Activated T-helper 17 cell treated with anti-CD3 and anti-CD28 coated beads, Interleukin-2, amount 50 U/mL, for 72 hours (primary cell): ENCODE measurements around the gene USP8. TPM values are rescaled to one million over a fixed set of nuclear protein-coding genes. Genes with fewer than 3 reads are reported as not detected.

ENCODE experiments used
- ATAC-seq: fragments of 150-1000 bp; cut with Tn5 transposase; replicated peaks from 2 replicates; pipeline ENCODE4 v1.10.0; 2021; ENCODE audit warnings: mild to moderate bottlenecking, moderate library complexity
- H3K27ac Mint-ChIP-seq: one replicate; pipeline ENCODE4 v1.8.0; 2022; ENCODE audit warnings: mixed read lengths
- H3K27me3 Mint-ChIP-seq: one replicate; pipeline ENCODE4 v1.8.0; 2022; ENCODE audit warnings: mixed read lengths
- H3K36me3 Mint-ChIP-seq: one replicate; pipeline ENCODE4 v1.8.0; 2022; ENCODE audit warnings: low read depth, mild to moderate bottlenecking, mixed read lengths
- H3K4me1 Mint-ChIP-seq: one replicate; pipeline ENCODE4 v1.8.0; 2022; ENCODE audit warnings: mixed read lengths
- H3K4me3 Mint-ChIP-seq: one replicate; pipeline ENCODE4 v1.8.0; 2022; ENCODE audit warnings: mild to moderate bottlenecking, mixed read lengths
- H3K9me3 Mint-ChIP-seq: one replicate; pipeline ENCODE4 v1.8.0; 2022; ENCODE audit warnings: mixed read lengths
- total RNA-seq, 2 donors: library from RNA; stranded (reverse); gene quantifications; one replicate each; pipeline ENCODE4 v1.2.3, GENCODE V29; 2022

The USP8 gene
- total RNA-seq, 2 donors from 2014 or later: 60.2 to 60.6 TPM

DNA sequence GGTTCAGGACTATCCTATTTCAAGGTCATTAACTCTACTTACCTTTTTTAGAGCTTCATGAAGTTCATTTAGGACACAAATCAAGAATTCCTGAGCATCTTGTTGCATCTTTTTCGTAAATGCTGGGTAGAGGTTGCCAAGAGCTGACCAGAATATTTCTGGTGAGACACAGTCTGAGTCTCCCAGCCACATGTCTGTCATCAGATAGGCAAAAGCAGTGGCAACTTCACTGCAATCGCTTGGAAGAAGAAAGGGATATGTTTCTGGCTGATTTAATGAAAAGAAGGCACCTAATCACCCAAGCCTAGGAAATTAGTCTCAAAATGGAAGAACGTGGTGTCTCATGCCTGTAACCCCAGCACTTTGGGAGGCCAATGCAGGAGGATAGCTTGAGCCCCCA, 119.4 kb downstream of the USP8 start:
- H3K4me1 Mint-ChIP-seq: no peaks in the 10 kb centered on the region
- no peak for ATAC-seq
- no peak overlapping the region for H3K4me3 Mint-ChIP-seq
- no peak overlapping the region for H3K27ac Mint-ChIP-seq
- no peaks in the 10 kb centered on the region for H3K36me3 Mint-ChIP-seq
- H3K9me3 Mint-ChIP-seq: no peaks in the 10 kb centered on the region
- H3K27me3 Mint-ChIP-seq: peaks cover 9% of the 10 kb centered on the region

DNA sequence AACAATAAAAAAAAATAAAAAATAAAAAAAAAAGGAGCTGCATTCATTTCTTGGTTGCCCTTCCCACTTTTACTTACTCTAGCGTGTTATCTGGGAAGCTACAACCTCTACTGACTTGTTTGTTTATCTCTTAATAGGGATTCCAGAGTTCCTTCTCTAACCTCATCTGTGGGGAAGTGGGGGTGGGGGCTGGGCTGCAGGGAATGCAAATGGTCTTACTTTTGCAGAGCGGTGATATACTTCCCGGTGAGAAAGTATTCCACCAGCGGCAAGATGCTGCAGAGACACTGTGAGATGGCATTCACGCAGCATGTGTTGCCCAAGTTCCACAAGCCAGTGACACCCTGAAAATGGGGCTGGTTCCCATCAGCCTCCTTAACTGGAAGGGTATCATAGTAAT, 120.2 kb downstream of the USP8 start:
- Mint-ChIP-seq H3K9me3 (no peaks in the 10 kb centered on the region), H3K27me3 (peaks cover 9% of the 10 kb centered on the region), H3K27ac (no peak overlapping the region), H3K4me1 (no peaks in the 10 kb centered on the region), H3K36me3 (no peaks in the 10 kb centered on the region), H3K4me3 (no peak overlapping the region)
- ATAC-seq: no peak

GRCh38 chr15:50546566-50546965, 122.4 kb downstream of the USP8 start, which contains the start of gene USP50:
Gene USP50 (minus strand): TSS chr15:50546666. CDS start chr15:50546525, 141 bp downstream.
- Mint-ChIP-seq H3K4me3 (no peak within 1 kb of the TSS), H3K27ac (no peak within 1 kb of the TSS), H3K36me3 (no peaks in the 10 kb centered on the region), H3K27me3 (peaks cover 9% of the 10 kb centered on the region), H3K9me3 (no peaks in the 10 kb centered on the region), H3K4me1 (no peaks in the 10 kb centered on the region)
- no peak for ATAC-seq

DNA sequence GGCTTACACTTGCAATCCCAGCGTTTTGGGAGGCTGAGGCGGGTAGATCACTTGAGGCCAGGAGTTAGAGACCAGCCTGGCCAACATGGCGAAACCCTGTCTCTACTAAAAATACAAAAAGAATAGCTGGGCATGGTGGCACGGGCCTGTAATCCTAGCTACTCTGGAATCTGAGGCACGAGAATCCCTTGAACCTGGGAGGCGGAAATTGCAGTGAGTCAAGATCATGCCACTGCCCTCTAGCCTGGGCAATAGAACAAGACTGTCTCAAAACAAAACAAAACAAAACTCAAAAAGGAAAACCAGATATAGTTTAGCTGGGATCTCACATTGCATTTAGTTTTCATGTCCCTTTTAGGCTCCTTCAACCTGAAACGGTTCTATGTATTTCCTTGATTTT, 125.1 kb downstream of the USP8 start:
- no peak for ATAC-seq
- Mint-ChIP-seq H3K9me3 (no peaks in the 10 kb centered on the region), H3K4me3 (no peak overlapping the region), H3K4me1 (no peaks in the 10 kb centered on the region), H3K27me3 (no peaks in the 10 kb centered on the region), H3K36me3 (no peaks in the 10 kb centered on the region), H3K27ac (no peak overlapping the region)

- no peak for ATAC-seq
- peaks cover 5% of the 10 kb centered on the region for H3K4me1 Mint-ChIP-seq
- H3K36me3 Mint-ChIP-seq: peaks cover 5% of the 10 kb centered on the region
- no peak overlapping the region for H3K4me3 Mint-ChIP-seq
- no peaks in the 10 kb centered on the region for H3K9me3 Mint-ChIP-seq
- no peak overlapping the region for H3K27ac Mint-ChIP-seq
- H3K27me3 Mint-ChIP-seq: no peaks in the 10 kb centered on the region
These were observed 128.0 kb downstream of the USP8 start for GRCh38 chr15:50552238-50552637.

- peak overlapping the region; percentile 52 for H3K27ac Mint-ChIP-seq
- H3K4me1 Mint-ChIP-seq: peaks cover 5% of the 10 kb centered on the region
- no peak overlapping the region for H3K4me3 Mint-ChIP-seq
- no peak for ATAC-seq
- H3K36me3 Mint-ChIP-seq: peaks cover 40% of the 10 kb centered on the region
- no peaks in the 10 kb centered on the region for H3K27me3 Mint-ChIP-seq
- no peaks in the 10 kb centered on the region for H3K9me3 Mint-ChIP-seq
These were observed 132.6 kb downstream of the USP8 start for GRCh38 chr15:50556642-50557371.

GRCh38 chr15:50558012-50558411, 133.8 kb downstream of the USP8 start:
- Mint-ChIP-seq H3K4me1 (peaks cover 15% of the 10 kb centered on the region), H3K27ac (no peak overlapping the region), H3K4me3 (no peak overlapping the region), H3K36me3 (peaks cover 52% of the 10 kb centered on the region), H3K9me3 (no peaks in the 10 kb centered on the region), H3K27me3 (no peaks in the 10 kb centered on the region)
- ATAC-seq: peak; percentile 45

DNA sequence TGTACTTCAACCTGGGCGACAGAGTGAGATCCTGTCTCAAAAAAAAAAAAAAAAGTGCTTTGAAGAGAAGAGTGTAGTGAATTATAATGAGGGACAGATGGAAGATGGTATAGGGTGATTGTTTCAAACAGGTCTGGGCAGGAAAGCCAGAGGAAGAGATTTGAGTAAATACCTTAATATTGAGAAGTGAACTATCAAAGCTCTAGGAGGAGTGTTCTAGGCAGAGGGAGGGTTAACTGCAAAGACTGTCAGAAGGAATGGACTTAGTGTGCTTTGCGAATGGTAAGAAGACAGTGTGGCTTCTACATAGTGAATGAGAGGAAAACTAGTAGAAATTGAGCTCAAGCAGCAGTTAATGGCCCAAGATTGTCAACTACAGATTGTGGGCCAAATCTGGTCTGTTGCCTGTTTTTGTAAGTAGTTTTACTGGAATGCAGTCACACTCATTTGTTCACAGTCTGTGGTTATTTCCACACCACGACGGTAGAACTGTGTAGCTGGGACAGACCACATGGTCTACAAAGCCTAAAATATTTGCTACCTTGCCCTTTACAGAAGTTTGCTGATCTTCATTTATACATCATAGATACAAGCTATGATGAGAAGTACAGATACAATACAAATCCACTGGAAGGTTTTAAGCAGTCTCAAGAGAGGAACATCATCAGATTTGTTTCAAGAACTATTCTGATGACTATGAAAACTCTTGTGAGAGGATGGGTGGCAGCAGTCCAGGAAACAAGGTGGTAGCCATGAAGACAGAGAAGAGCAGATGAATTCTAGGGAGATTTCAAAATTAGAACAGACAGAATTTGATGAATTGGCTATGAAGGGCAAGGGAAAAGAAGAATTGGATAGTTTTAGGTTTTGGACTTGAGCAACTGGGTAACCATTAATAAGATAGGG, 138.8 kb downstream of the USP8 start:
- Mint-ChIP-seq H3K27ac (peak overlapping the region; percentile 64), H3K36me3 (peaks cover 85% of the 10 kb centered on the region), H3K27me3 (no peaks in the 10 kb centered on the region), H3K4me1 (peaks cover 16% of the 10 kb centered on the region), H3K9me3 (no peaks in the 10 kb centered on the region), H3K4me3 (peak overlapping the region; percentile 46)
- ATAC-seq: peak; percentile 80

GRCh38 chr15:50563756-50564155, 139.6 kb downstream of the USP8 start:
- Mint-ChIP-seq H3K27ac (peak overlapping the region; percentile 64), H3K36me3 (peaks cover 92% of the 10 kb centered on the region), H3K9me3 (no peaks in the 10 kb centered on the region), H3K27me3 (no peaks in the 10 kb centered on the region), H3K4me3 (peak overlapping the region; percentile 46), H3K4me1 (peaks cover 16% of the 10 kb centered on the region)
- peak; percentile 75 for ATAC-seq

Other genes starting within 250 kb of the USP8 start
- 10 to 100 TPM; 15.9 to 41.7 TPM for gene SLC27A2, start 242.2 kb upstream of the USP8 start, total RNA-seq
- gene HDC, start 158.7 kb upstream of the USP8 start, total RNA-seq: 1 to 10 TPM in 1 of 2 donors, not detected in 1; 1.2 TPM
- 10 to 100 TPM; 30.9 to 31.2 TPM for gene GABPB1, start 69.2 kb upstream of the USP8 start, total RNA-seq
- not detected for gene USP50, start 122.3 kb downstream of the USP8 start, total RNA-seq